CD4-positive, alpha-beta T cell treated with Interleukin-4 for 4 hours (primary cell): ENCODE measurements around the gene SEMG1.

Experiments
- DNase-seq: peaks from one replicate; pipeline ENCODE4 v3.0.0-alpha.2; 2020

Gene SEMG1

GRCh38 chr20:45206725-45207124 lies at the start of gene SEMG1:
SEMG1 (plus strand) TSS chr20:45207033; CDS start chr20:45207054, 21 bp downstream.
- no peak for DNase-seq

- no peak for DNase-seq
These were observed 48.9 kb upstream of the SEMG1 start for GRCh38 chr20:45157962-45158361.

- DNase-seq, result no peak
These were observed 43.6 kb upstream of the SEMG1 start for GRCh38 chr20:45163083-45163803.

GRCh38 chr20:45164906-45165305 lies 41.9 kb upstream of the SEMG1 start:
- no peak for DNase-seq

GRCh38 chr20:45173522-45173921 lies 33.3 kb upstream of the SEMG1 start:
- no peak for DNase-seq

- no peak for DNase-seq
These were observed 32.1 kb upstream of the SEMG1 start, which contains the start of gene PI3 for GRCh38 chr20:45174434-45175364. PI3 (plus strand) TSS chr20:45174902; CDS start chr20:45174923, 21 bp downstream.

GRCh38 chr20:45176526-45177267 lies 30.1 kb upstream of the SEMG1 start:
- DNase-seq, result no peak

GRCh38 chr20:45179166-45179565 lies 27.7 kb upstream of the SEMG1 start:
- DNase-seq, result no peak

GRCh38 chr20:45181639-45182038 lies 25.2 kb upstream of the SEMG1 start:
- no peak for DNase-seq

GRCh38 chr20:45183084-45183483 lies 23.7 kb upstream of the SEMG1 start:
- DNase-seq, result no peak

- DNase-seq, result no peak
These were observed 19.1 kb upstream of the SEMG1 start for GRCh38 chr20:45187693-45188092.

GRCh38 chr20:45189067-45189609 lies 17.7 kb upstream of the SEMG1 start:
- no peak for DNase-seq

- DNase-seq, result no peak
These were observed 17.0 kb upstream of the SEMG1 start for GRCh38 chr20:45189861-45190260.

GRCh38 chr20:45191926-45192325 lies 14.9 kb upstream of the SEMG1 start:
- DNase-seq, result no peak

- DNase-seq, result no peak
These were observed 13.5 kb upstream of the SEMG1 start for GRCh38 chr20:45193331-45193730.

GRCh38 chr20:45209924-45210323 lies 3.1 kb downstream of the SEMG1 start:
- no peak for DNase-seq

GRCh38 chr20:45211569-45212474 lies 5.0 kb downstream of the SEMG1 start:
- DNase-seq, result no peak

GRCh38 chr20:45212836-45213235 lies 6.0 kb downstream of the SEMG1 start:
- no peak for DNase-seq

GRCh38 chr20:45218124-45218523 lies 11.3 kb downstream of the SEMG1 start:
- no peak for DNase-seq

- DNase-seq, result no peak
These were observed 11.8 kb downstream of the SEMG1 start for GRCh38 chr20:45218636-45219035.

GRCh38 chr20:45221076-45221475 lies 14.2 kb downstream of the SEMG1 start, which contains the start of gene SEMG2:
SEMG2 (plus strand) TSS chr20:45221373; CDS start chr20:45221390, 17 bp downstream.
- no peak for DNase-seq

- no peak for DNase-seq
These were observed 16.3 kb downstream of the SEMG1 start for GRCh38 chr20:45223136-45223535.
